GM13976 (cell line): ENCODE measurements around the gene LIM2.
A peak's percentile ranks its signal among the peaks of the same experiment; 100 is the strongest.
"Not testable (repeated sequence)": the region's sequence is repeated elsewhere in the genome, so short reads cannot be mapped to it uniquely, and the experiment has no call there.

ENCODE experiments used
- DNase-seq: peaks from one replicate; pipeline ENCODE4 v3.0.0; 2012; ENCODE audit warnings: low spot score
- in situ Hi-C: fragments of 300-500 bp; cut with MboI; formaldehyde crosslinking; loops from one replicate; pipeline ENCODE4 v1.12.0; 2022; ENCODE audit warnings: low sequenced_read_pairs, mixed read lengths, inconsistent platforms; ENCODE audit not compliant: unreplicated experiment
- TF ChIP-seq, protein P1 (sequence below): IDR thresholded peaks from 2 replicates; pipeline ENCODE4 v1.5.1; 2012; ENCODE audit warnings: borderline replicate concordance, mild to moderate bottlenecking; ENCODE audit not compliant: insufficient read depth; ENCODE audit errors: extremely low read depth, missing control alignments, control extremely low read depth

The LIM2 gene

GRCh38 chr19:51421229-51422052, 33.7 kb upstream of the LIM2 start:
- TF ChIP-seq, protein P1, sequence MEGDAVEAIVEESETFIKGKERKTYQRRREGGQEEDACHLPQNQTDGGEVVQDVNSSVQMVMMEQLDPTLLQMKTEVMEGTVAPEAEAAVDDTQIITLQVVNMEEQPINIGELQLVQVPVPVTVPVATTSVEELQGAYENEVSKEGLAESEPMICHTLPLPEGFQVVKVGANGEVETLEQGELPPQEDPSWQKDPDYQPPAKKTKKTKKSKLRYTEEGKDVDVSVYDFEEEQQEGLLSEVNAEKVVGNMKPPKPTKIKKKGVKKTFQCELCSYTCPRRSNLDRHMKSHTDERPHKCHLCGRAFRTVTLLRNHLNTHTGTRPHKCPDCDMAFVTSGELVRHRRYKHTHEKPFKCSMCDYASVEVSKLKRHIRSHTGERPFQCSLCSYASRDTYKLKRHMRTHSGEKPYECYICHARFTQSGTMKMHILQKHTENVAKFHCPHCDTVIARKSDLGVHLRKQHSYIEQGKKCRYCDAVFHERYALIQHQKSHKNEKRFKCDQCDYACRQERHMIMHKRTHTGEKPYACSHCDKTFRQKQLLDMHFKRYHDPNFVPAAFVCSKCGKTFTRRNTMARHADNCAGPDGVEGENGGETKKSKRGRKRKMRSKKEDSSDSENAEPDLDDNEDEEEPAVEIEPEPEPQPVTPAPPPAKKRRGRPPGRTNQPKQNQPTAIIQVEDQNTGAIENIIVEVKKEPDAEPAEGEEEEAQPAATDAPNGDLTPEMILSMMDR, result no peak
- in situ Hi-C loops, result no loop called here
- no peak for DNase-seq

DNA sequence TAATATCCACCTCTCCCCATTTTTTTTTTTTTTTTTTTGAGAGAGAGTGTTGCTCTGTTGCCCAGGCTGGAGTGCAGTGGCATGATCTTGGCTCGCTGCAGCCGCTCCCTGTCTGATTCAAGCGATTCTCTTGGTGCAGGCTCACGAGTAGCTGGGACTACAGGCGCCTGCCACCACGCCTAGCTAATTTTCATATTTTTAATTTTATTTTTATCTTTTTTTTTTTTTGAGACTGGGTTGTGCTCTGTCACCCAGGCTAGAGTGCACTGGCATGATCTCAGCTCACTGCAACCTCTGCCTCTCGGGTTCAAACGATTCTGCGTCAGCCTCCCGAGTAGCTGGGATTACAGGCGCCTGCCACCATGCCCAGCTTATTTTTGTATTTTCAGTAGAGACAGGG, 32.7 kb upstream of the LIM2 start:
- DNase-seq, in situ Hi-C loops: not testable (repeated sequence)

DNA sequence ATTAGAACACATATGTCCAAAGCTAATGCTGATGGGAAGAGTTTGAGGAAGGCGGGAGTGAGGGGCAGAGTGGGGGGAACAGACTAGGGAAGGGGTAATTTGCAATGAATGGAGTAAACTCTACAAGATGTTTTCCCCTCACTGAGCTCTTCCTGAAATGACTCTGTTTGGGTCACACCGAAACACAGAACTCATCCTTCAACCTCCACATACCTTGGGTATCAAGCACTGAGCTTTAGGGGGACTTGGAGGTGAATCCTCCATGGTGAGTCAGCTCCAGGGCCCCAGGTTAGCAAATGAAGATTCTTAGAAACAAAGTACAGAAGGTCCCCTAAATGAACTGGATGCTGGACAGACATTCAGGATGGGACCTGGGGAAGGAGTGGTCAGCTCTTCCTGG, 30.9 kb upstream of the LIM2 start:
- DNase-seq, result no peak
- TF ChIP-seq, protein P1, result no peak
- in situ Hi-C loops, result no loop called here

DNA sequence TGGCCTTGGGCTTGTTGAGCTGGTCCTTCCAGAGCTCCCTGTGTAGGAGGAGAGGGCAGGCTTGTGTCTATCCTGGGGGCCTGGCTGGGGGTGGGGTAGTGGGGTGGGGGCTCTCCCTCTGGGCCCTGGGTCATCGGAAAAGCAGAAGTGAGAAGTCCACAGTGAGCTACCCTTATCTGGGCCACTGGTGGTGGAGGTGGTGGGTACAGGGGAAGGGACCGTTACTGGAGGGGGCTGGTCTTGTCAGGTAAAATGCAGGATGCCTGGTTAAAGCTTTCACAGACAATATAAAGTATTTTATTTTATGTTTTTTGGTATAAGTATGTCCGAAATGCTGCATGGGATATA, 30.0 kb upstream of the LIM2 start:
- no peak for DNase-seq
- TF ChIP-seq, protein P1, result no peak
- in situ Hi-C loops, result no loop called here

- TF ChIP-seq, protein P1, result no peak
- in situ Hi-C loops, result no loop called here
- DNase-seq, result peak; percentile 87
Observed at GRCh38 chr19:51417107-51417809, 29.5 kb upstream of the LIM2 start, which contains the start of gene SIGLEC10. Gene SIGLEC10, minus strand, starts transcription at chr19:51417642. Its CDS starts 61 bp downstream, at chr19:51417581.

GRCh38 chr19:51416422-51416821, 28.6 kb upstream of the LIM2 start:
- not testable (repeated sequence) for DNase-seq

GRCh38 chr19:51415187-51415586, 27.4 kb upstream of the LIM2 start:
- in situ Hi-C loops, result no loop called here
- DNase-seq, result no peak
- TF ChIP-seq, protein P1, result no peak

More at GRCh38 chr19:51416422-51416821, 28.6 kb upstream of the LIM2 start:
- in situ Hi-C loops, result not testable (repeated sequence)
